ACHN (cell line): Measurements from ENCODE around the gene CRPPA.
A peak's percentile ranks its signal among the peaks of the same experiment; 100 is the strongest.
"Not testable (repeated sequence)": the region's sequence is repeated elsewhere in the genome, so short reads cannot be mapped to it uniquely, and the experiment has no call there.

Source experiments
- DNase-seq: peaks from one replicate; pipeline ENCODE4 v3.0.0-alpha.2; 2015
- in situ Hi-C: cut with HindIII; loops from 2 replicates; pipeline ENCODE4 v1.10.0; 2017; ENCODE audit warnings: low sequenced_read_pairs, low pct_ligation_motif_present, low pct_unique_long_range_greater_than_20kb

Gene CRPPA

GRCh38 chr7:16421333-16422102, at the start of gene CRPPA:
Gene CRPPA, minus strand, starts transcription at chr7:16421538. Its CDS starts 216 bp downstream, at chr7:16421322.
- DNase-seq: peak; percentile 55
- in situ Hi-C loops: no loop called here

- in situ Hi-C loops: no loop called here
- DNase-seq: peak; percentile 63
These were observed 44.4 kb upstream of the CRPPA start, which contains the start of gene SOSTDC1 for GRCh38 chr7:16465469-16466361. Gene SOSTDC1, minus strand, starts transcription at chr7:16465738. Its CDS starts 70 bp downstream, at chr7:16465668.

- no peak for DNase-seq
- in situ Hi-C loops: no loop called here
These were observed 42.8 kb upstream of the CRPPA start for GRCh38 chr7:16463949-16464715.

- no peak for DNase-seq
- in situ Hi-C loops: no loop called here
These were observed 42.2 kb upstream of the CRPPA start for GRCh38 chr7:16463520-16463919.

GRCh38 chr7:16462431-16462889, 41.1 kb upstream of the CRPPA start:
- in situ Hi-C loops: no loop called here
- no peak for DNase-seq

GRCh38 chr7:16460789-16461493, 39.6 kb upstream of the CRPPA start:
- in situ Hi-C loops: no loop called here
- no peak for DNase-seq

- in situ Hi-C loops, DNase-seq: not testable (repeated sequence)
These were observed 35.0 kb upstream of the CRPPA start for GRCh38 chr7:16456303-16456702.

- in situ Hi-C loops: no loop called here
- no peak for DNase-seq
These were observed 34.3 kb upstream of the CRPPA start for GRCh38 chr7:16455591-16455990.

- in situ Hi-C loops: no loop called here
- no peak for DNase-seq
These were observed 29.0 kb upstream of the CRPPA start for GRCh38 chr7:16450366-16450765.

- in situ Hi-C loops: no loop called here
- DNase-seq: no peak
These were observed 26.5 kb upstream of the CRPPA start for GRCh38 chr7:16447876-16448275.

- DNase-seq: no peak
- in situ Hi-C loops: no loop called here
These were observed 25.2 kb upstream of the CRPPA start for GRCh38 chr7:16446508-16446907.

- DNase-seq, in situ Hi-C loops: not testable (repeated sequence)
These were observed 22.5 kb upstream of the CRPPA start for GRCh38 chr7:16443871-16444270.

GRCh38 chr7:16438988-16439387, 17.6 kb upstream of the CRPPA start:
- in situ Hi-C loops: no loop called here
- no peak for DNase-seq

GRCh38 chr7:16436306-16436705, 15.0 kb upstream of the CRPPA start:
- in situ Hi-C loops: no loop called here
- DNase-seq: no peak

- DNase-seq: peak; percentile 27
- in situ Hi-C loops: no loop called here
These were observed 12.3 kb upstream of the CRPPA start for GRCh38 chr7:16433568-16434122.

GRCh38 chr7:16432425-16432731, 11.0 kb upstream of the CRPPA start:
- no peak for DNase-seq
- in situ Hi-C loops: no loop called here

GRCh38 chr7:16431646-16432424, 10.5 kb upstream of the CRPPA start:
- DNase-seq: peak; percentile 78
- in situ Hi-C loops: no loop called here
